ENCODE measurements around the gene MIOS.
"Not testable (repeated sequence)": the region's sequence is repeated elsewhere in the genome, so short reads cannot be mapped to it uniquely, and the experiment has no call there.

MIOS gene

GRCh38 chr7:7554021-7554432, 12.7 kb upstream of the MIOS start:
- in situ Hi-C loops (cut with HindIII; ENCODE audit: low sequenced_read_pairs), result no loop called here

GRCh38 chr7:7554649-7555575, 11.8 kb upstream of the MIOS start:
- in situ Hi-C loops (cut with HindIII; ENCODE audit: low sequenced_read_pairs), result no loop called here

GRCh38 chr7:7556852-7557251, 9.8 kb upstream of the MIOS start:
- in situ Hi-C loops (cut with HindIII; ENCODE audit: low sequenced_read_pairs), result no loop called here

GRCh38 chr7:7557252-7557651, 9.4 kb upstream of the MIOS start:
- in situ Hi-C loops (cut with HindIII; ENCODE audit: low sequenced_read_pairs), result no loop called here

GRCh38 chr7:7561591-7561990, 5.1 kb upstream of the MIOS start:
- in situ Hi-C loops (cut with HindIII; ENCODE audit: low sequenced_read_pairs), result not testable (repeated sequence)

GRCh38 chr7:7562736-7563135, 3.9 kb upstream of the MIOS start:
- in situ Hi-C loops (cut with HindIII; ENCODE audit: low sequenced_read_pairs), result no loop called here

GRCh38 chr7:7563269-7563668, 3.4 kb upstream of the MIOS start:
- in situ Hi-C loops (cut with HindIII; ENCODE audit: low sequenced_read_pairs), result no loop called here

- in situ Hi-C loops (cut with HindIII; ENCODE audit: low sequenced_read_pairs), result no loop called here
Observed at GRCh38 chr7:7563813-7564212, 2.9 kb upstream of the MIOS start.

GRCh38 chr7:7564323-7564780, 2.3 kb upstream of the MIOS start:
- in situ Hi-C loops (cut with HindIII; ENCODE audit: low sequenced_read_pairs), result no loop called here

- in situ Hi-C loops (cut with HindIII; ENCODE audit: low sequenced_read_pairs), result no loop called here
Observed at GRCh38 chr7:7565018-7565680, 1.5 kb upstream of the MIOS start.

- in situ Hi-C loops (cut with HindIII; ENCODE audit: low sequenced_read_pairs), result no loop called here
Observed at GRCh38 chr7:7565746-7566650, 686 bp upstream of the MIOS start.

- in situ Hi-C loops (cut with HindIII; ENCODE audit: low sequenced_read_pairs), result no loop called here
Observed at GRCh38 chr7:7567898-7568531, 1.3 kb downstream of the MIOS start.

- in situ Hi-C loops (cut with HindIII; ENCODE audit: low sequenced_read_pairs), result no loop called here
Observed at GRCh38 chr7:7568553-7568952, 1.9 kb downstream of the MIOS start.

GRCh38 chr7:7569081-7569527, 2.4 kb downstream of the MIOS start:
- in situ Hi-C loops (cut with HindIII; ENCODE audit: low sequenced_read_pairs), result no loop called here

GRCh38 chr7:7569615-7570014, 2.9 kb downstream of the MIOS start:
- in situ Hi-C loops (cut with HindIII; ENCODE audit: low sequenced_read_pairs), result no loop called here

GRCh38 chr7:7570584-7570983, 3.9 kb downstream of the MIOS start:
- in situ Hi-C loops (cut with HindIII; ENCODE audit: low sequenced_read_pairs), result no loop called here

GRCh38 chr7:7573701-7574100, 7.0 kb downstream of the MIOS start:
- in situ Hi-C loops (cut with HindIII; ENCODE audit: low sequenced_read_pairs), result no loop called here

- in situ Hi-C loops (cut with HindIII; ENCODE audit: low sequenced_read_pairs), result no loop called here
Observed at GRCh38 chr7:7576344-7576743, 9.7 kb downstream of the MIOS start.

- in situ Hi-C loops (cut with HindIII; ENCODE audit: low sequenced_read_pairs), result no loop called here
Observed at GRCh38 chr7:7577888-7578287, 11.2 kb downstream of the MIOS start.

- in situ Hi-C loops (cut with HindIII; ENCODE audit: low sequenced_read_pairs), result no loop called here
Observed at GRCh38 chr7:7579638-7580037, 13.0 kb downstream of the MIOS start.
